Measurements from ENCODE around the gene ZNF775.

The ZNF775 gene

DNA sequence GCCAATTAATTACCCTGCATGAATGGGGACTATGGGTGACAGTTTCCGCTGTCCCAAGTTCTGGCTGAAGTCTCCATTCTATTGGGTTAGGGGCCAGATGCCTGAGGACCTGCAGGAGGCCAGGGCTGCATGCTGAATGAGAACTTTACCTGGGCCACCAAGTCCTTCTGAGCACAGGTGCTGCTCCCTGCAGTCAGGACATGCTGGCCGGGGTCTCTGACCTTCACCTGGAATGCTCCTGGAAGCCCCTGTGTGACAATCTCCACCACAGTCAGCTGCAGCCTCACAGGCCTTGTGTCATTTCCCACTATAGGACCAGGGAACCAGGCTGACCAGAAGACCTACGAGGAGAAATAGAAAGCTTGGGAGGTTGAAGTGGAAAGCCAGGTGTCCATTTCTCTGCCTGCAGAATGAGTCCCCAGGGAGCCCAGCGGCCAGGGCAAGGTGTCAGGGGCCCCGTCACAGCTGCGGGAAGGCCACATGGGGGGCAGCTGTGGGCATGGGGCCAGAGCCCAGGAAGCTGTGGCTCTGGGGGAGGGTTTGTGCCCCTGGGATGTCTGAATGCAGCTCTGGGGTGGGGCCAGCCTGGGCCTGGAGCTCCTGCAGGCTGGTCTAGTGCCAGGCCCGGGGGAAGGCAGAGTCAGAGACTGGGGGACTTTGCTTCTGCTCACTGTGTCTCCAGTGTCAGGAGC, 65.7 kb downstream of the ZNF775 start:
- no peak for DNase-seq

- DNase-seq: no peak
Measured at GRCh38 chr7:150446288-150446938, 67.3 kb downstream of the ZNF775 start.
